ENCODE data around the gene AGBL1.

GRCh38 chr15:86493884-86494283 lies 414.2 kb downstream of the AGBL1 start:
- TF ChIP-seq CTCF (IDR thresholded peaks at IDR 0.05) (no peak), POLR2A (IDR thresholded peaks at IDR 0.05) (no peak)

Measured in right lobe of liver (tissue), 4 donors.